ENCODE measurements around the gene STAMBP.
"Not testable (repeated sequence)": the region's sequence is repeated elsewhere in the genome, so short reads cannot be mapped to it uniquely, and the experiment has no call there.

Gene STAMBP

GRCh38 chr2:73828818-73829570 is at the start of gene STAMBP:
TSS of gene STAMBP (plus strand) at chr2:73828961. CDS start at chr2:73830857, 1,896 bp downstream.
- DNase-seq (ENCODE audit: low spot score): peak; percentile 94
- TF ChIP-seq, protein P1, sequence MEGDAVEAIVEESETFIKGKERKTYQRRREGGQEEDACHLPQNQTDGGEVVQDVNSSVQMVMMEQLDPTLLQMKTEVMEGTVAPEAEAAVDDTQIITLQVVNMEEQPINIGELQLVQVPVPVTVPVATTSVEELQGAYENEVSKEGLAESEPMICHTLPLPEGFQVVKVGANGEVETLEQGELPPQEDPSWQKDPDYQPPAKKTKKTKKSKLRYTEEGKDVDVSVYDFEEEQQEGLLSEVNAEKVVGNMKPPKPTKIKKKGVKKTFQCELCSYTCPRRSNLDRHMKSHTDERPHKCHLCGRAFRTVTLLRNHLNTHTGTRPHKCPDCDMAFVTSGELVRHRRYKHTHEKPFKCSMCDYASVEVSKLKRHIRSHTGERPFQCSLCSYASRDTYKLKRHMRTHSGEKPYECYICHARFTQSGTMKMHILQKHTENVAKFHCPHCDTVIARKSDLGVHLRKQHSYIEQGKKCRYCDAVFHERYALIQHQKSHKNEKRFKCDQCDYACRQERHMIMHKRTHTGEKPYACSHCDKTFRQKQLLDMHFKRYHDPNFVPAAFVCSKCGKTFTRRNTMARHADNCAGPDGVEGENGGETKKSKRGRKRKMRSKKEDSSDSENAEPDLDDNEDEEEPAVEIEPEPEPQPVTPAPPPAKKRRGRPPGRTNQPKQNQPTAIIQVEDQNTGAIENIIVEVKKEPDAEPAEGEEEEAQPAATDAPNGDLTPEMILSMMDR (IDR thresholded peaks at IDR 0.05; ENCODE audit: borderline replicate concordance, control extremely low read depth, extremely low read depth, insufficient read depth, missing control alignments): no peak
- in situ Hi-C loops (cut with MboI; ENCODE audit: low sequenced_read_pairs, unreplicated experiment): no loop called here

- in situ Hi-C loops (cut with MboI; ENCODE audit: low sequenced_read_pairs, unreplicated experiment): no loop called here
- DNase-seq (ENCODE audit: low spot score): peak; percentile 96
- TF ChIP-seq, protein P1 (IDR thresholded peaks at IDR 0.05; ENCODE audit: borderline replicate concordance, control extremely low read depth, extremely low read depth, insufficient read depth, missing control alignments): peak; percentile 73
Measured at GRCh38 chr2:73779467-73780236, 49.1 kb upstream of the STAMBP start, which contains the start of gene DUSP11. TSS of gene DUSP11 (minus strand) at chr2:73780103. CDS start at chr2:73779974, 129 bp downstream.

DNA sequence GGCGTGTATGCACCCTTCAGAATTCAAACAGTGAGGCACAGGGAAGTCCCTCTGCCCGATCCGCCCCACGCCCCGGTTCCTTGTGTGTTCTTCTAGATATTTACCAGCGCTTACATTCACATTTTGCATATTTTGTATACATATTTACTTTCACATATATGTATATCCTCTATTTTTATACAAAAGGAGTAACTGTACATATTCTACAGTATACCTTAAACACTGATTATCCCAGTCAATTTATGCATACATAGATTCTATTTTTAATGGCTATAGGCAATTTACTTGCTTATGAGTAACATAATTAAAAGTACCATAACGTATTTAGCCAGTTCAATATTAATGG is 48.6 kb upstream of the STAMBP start:
- no peak for DNase-seq (ENCODE audit: low spot score)
- TF ChIP-seq, protein P1 (IDR thresholded peaks at IDR 0.05; ENCODE audit: borderline replicate concordance, control extremely low read depth, extremely low read depth, insufficient read depth, missing control alignments): no peak
- in situ Hi-C loops (cut with MboI; ENCODE audit: low sequenced_read_pairs, unreplicated experiment): no loop called here

- DNase-seq (ENCODE audit: low spot score); in situ Hi-C loops (cut with MboI; ENCODE audit: low sequenced_read_pairs, unreplicated experiment): not testable (repeated sequence)
Measured at GRCh38 chr2:73783402-73783801, 45.4 kb upstream of the STAMBP start.

- DNase-seq (ENCODE audit: low spot score); in situ Hi-C loops (cut with MboI; ENCODE audit: low sequenced_read_pairs, unreplicated experiment): not testable (repeated sequence)
Measured at GRCh38 chr2:73783883-73784282, 44.9 kb upstream of the STAMBP start, which contains the start of gene C2orf78. TSS of gene C2orf78 (plus strand) at chr2:73784183. CDS start at chr2:73784310, 127 bp downstream.

GRCh38 chr2:73811878-73812277 is 16.9 kb upstream of the STAMBP start:
- TF ChIP-seq, protein P1 (IDR thresholded peaks at IDR 0.05; ENCODE audit: borderline replicate concordance, control extremely low read depth, extremely low read depth, insufficient read depth, missing control alignments): no peak
- DNase-seq (ENCODE audit: low spot score): no peak
- in situ Hi-C loops (cut with MboI; ENCODE audit: low sequenced_read_pairs, unreplicated experiment): no loop called here

DNA sequence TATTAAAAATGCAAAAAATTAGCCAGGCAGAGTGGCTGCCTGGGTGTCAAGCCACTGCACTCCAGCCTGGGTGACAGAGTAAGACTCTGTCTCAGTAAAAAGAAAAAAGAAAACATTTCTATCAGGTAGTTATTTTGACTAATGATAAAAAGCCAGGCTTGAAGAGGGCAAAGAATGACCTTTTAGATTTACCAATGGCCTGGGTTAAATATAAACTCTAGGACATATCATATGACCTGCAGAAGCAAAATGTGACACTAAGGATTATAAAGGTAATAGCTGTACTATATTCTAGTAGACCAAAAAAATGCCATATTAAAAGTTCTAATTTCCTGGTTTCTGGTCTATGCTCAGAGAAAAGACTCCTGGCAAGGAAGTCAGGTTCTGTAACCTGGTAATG is 16.1 kb upstream of the STAMBP start:
- TF ChIP-seq, protein P1 (IDR thresholded peaks at IDR 0.05; ENCODE audit: borderline replicate concordance, control extremely low read depth, extremely low read depth, insufficient read depth, missing control alignments): no peak
- no peak for DNase-seq (ENCODE audit: low spot score)
- in situ Hi-C loops (cut with MboI; ENCODE audit: low sequenced_read_pairs, unreplicated experiment): no loop called here
